Erythroblast (primary cell): ENCODE results near the gene DNAH9.

Experiments
- GATA1 ChIP-seq: IDR thresholded peaks from 2 replicates; pipeline ENCODE4 v1.6.1; 2011; ENCODE audit warnings: low read depth, mild to moderate bottlenecking, control low read depth, low read length, moderate library complexity
- POLR2A ChIP-seq: IDR thresholded peaks from 2 replicates; pipeline ENCODE4 v1.6.1; 2011; ENCODE audit warnings: mild to moderate bottlenecking, low read length

DNA sequence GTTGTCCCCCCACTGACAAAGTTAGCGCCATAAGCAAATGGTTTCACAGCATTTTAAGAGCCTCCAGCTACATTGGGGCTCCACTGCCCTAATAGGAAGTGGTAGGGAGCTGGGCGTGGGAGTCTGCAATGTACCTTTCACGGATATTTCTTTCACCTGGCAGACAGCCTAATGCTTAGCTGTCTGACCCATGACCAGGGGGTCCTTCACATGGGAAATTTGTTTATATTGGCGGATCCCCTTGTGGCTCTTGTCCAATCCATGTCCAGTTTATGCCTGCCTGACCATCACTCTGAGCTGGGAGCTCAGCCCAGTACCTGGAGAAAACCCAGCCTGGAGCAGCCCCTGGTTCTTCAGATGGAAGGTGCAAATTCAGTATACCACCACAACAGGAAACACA lies 254.0 kb downstream of the DNAH9 start:
- TF ChIP-seq POLR2A = no peak
- no peak for TF ChIP-seq GATA1
